Renal cortex interstitium (tissue), 11 donors: ENCODE data around the gene OASL. TPM values are rescaled to one million over a fixed set of nuclear protein-coding genes. Genes with fewer than 3 reads are reported as not detected.

Experiments used
- DNase-seq, 11 donors: peaks; one replicate each; pipeline ENCODE4 v3.0.0-alpha.2; 2013; ENCODE audit warnings: low read depth in 9 of 11, low spot score in 4 of 11; ENCODE audit errors: extremely low read depth in 1 of 11
- polyA plus RNA-seq, 3 donors: library from polyadenylated mRNA; unstranded; fragments of 120-200 nt; gene quantifications; one replicate each; pipeline ENCODE4 v1.2.1, GENCODE V29; 2013; ENCODE audit not compliant: insufficient read length in 3 of 3

Gene OASL
- polyA plus RNA-seq, 3 donors, result 0.09 to 0.21 (median 0.12) TPM

DNA sequence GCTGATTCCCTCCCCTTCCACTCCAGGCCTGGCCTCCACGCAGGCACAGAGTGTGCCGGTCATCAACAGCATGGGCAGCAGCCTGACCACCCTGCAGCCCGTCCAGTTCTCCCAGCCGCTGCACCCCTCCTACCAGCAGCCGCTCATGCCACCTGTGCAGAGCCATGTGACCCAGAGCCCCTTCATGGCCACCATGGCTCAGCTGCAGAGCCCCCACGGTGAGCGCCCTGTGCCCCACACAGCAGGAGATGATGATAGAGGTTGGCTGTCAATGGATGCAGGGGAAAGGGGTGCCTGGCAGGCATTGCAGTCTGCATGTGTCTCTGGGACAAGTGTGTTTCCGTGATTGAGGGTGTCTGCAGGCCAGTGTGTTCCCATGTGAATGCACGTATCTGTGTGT is 41.6 kb downstream of the OASL start:
- no peak for DNase-seq

DNA sequence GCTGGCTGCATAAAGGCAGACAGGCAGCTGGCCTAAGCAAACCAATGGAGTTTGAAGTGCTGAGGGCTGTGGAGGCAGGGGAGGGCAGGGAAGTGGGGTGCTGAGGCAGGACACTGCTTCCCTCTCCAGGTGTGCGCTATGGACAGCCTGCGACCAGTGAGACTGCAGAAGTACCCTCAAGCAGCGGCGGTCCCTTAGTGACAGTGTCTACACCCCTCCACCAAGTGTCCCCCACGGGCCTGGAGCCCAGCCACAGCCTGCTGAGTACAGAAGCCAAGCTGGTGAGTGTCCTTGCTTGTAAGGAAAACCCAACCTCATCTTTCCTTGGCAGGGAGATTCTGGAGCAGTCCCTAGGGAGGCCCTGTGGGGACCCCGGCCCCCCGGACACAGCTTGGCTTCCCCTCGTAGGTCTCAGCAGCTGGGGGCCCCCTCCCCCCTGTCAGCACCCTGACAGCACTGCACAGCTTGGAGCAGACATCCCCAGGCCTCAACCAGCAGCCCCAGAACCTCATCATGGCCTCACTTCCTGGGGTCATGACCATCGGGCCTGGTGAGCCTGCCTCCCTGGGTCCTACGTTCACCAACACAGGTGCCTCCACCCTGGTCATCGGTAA is 42.8 kb downstream of the OASL start:
- DNase-seq, result no peak

GRCh38 chr12:120994589-120995337 is 44.3 kb downstream of the OASL start:
- DNase-seq, result no peak

DNA sequence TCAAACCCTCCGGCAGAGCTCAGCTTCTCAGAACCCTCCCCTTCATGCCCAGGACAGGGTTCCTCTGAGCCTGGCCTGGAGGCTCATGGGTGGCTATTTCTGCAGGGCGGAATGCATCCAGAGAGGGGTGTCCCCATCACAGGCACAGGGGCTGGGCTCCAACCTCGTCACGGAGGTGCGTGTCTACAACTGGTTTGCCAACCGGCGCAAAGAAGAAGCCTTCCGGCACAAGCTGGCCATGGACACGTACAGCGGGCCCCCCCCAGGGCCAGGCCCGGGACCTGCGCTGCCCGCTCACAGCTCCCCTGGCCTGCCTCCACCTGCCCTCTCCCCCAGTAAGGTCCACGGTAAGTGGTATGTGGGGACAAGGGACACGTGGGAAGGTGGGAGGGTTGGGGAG is 45.0 kb downstream of the OASL start:
- no peak for DNase-seq

GRCh38 chr12:120993496-120993895 is 45.5 kb downstream of the OASL start:
- no peak for DNase-seq

DNA sequence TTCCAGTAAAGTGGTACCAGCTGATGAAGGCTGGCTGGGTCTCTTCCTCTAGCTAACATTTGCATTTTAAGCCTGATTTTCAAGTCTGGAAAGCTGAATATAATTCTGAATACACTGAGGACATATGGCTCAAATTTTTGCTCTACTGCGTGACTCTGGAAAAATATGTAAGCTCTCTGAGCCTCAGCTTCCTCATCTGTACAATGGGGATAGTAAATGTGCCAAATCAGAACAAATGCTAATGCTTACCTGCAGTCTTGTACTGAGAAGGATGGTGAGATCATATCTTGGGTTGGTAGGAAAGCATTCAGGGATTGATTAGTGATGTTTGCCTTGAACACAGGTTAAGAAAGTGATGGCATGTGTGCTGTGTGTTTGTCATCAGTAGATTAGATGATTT is 46.1 kb downstream of the OASL start:
- no peak for DNase-seq

GRCh38 chr12:120991965-120992364 is 47.1 kb downstream of the OASL start:
- DNase-seq, result no peak

DNA sequence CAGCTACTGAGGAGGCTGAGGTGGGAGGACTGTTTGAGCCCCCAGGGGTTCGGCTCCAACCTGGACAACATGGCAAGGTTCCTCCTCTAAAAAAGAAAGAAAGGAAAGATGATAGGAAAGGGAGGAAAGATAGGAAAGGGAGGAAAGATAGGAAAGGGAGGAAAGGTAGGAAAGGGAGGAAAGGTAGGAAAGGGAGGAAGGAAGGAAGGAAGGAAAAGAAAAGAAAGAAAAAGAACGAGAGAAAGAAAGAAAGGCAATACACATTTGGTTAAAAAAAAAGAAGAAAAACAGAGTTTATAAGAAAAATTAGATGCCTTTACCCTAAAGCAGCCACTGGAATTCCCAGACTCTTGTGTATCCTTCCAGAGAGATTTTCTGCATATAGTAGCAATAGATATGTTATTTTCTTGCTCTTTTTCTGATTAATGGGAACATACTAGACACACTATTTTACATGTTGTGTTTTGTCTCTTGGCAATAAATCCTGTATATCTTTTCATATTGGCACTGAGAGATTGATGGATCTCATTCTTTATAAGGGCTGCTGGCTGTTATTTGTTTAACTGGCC is 48.5 kb downstream of the OASL start:
- no peak for DNase-seq

GRCh38 chr12:120989687-120990086 is 49.4 kb downstream of the OASL start:
- no peak for DNase-seq

- no peak for DNase-seq
Measured at GRCh38 chr12:120988658-120989057, 50.4 kb downstream of the OASL start.

DNA sequence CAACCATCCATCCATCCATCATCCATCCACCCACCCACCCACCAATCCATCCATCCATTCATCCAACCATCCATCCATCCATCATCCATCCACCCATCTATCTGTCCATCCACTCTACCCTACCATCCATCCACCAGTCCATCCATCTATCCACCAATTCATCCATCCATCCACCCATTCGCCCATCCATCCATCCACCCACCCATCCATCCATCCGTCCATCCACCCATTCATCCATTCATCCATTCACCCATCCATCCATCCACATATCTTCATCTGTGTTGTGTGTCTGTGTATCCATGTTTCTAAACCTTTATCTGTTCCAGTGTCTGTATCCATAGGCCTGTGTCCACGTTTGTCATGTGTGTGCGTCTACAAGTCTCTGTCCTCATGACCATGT is 50.8 kb downstream of the OASL start:
- no peak for DNase-seq

- no peak for DNase-seq
Measured at GRCh38 chr12:120984351-120984898, 54.6 kb downstream of the OASL start.

DNA sequence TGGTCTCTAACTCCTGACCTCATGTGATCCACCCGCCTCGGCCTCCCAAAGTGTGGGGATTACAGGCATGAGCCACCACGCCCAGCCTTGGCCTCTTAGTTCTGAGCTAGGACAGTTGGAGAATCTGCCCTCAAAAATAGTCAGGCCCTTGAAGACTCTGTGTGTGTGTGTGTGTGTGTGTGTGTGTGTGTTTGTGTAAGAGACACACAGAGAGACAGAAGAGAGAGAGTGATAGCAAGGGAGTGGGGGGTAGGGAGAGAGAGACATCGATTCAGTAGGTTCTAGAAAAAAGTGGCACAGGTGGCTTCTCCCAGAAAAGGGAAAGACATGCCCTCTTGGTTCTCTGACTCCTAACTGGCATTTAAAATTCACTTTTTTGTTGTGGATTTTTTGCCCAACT is 55.3 kb downstream of the OASL start:
- no peak for DNase-seq

DNA sequence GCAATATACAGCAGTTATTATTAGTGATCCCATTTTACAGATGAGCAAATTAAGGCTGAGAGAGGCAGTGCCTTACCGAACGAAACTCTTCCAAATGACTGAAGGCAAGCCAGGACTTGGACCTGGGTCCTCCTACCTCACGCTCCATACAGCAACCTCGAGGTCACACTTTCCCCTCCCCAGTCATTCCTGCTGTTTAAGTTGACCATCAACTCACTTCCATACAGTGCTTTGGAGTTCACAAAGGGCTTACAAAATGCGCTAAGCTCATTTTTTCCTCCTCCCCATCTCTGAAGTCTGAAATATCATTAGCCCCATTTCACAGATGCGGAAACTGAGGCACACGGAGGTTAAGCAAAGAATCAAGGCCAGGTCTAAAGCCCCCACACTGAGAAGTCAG is 56.4 kb downstream of the OASL start:
- no peak for DNase-seq

DNA sequence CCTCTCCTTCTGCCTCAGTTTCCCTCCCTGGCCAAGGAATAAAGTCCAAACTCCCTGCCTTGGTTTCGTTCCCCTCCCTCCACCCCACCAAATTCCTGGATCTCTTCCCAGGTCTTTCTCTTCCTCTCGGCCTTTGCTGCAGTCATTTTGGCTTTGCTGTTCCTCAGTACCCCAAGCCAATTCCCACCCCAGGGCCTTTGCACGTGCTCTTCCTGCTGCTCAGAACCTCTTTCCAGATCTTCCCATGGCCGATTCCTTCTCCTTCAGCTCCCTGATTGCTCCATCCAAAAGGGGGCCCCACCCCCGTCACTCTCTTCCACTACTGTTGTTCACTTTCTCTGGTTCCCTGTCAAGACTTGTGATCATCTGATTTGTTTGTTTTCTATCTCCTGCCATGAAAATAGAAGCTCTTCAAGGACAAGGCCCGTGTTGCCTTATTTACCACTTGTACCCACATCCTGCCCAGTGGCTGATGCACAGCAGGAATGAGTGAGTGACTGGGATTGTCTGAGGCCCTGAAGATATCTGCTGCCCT is 57.6 kb downstream of the OASL start:
- no peak for DNase-seq

- DNase-seq, result peak in 4 of 11 donors; percentile 28 to 76 (median 60)
Measured at GRCh38 chr12:120980800-120981368, 58.2 kb downstream of the OASL start.

GRCh38 chr12:120979862-120980696 is 59.0 kb downstream of the OASL start:
- DNase-seq, result peak in 1 of 11 donors; percentile 47

- DNase-seq, result no peak
Measured at GRCh38 chr12:120979220-120979861, 59.7 kb downstream of the OASL start.
